LNCAP (cell line): ENCODE results near the gene RPS2.

Experiments used
- TF ChIP-seq, protein P1 (sequence below): fragments of 450-650 bp; IDR thresholded peaks from 2 replicates; pipeline ENCODE4 v1.5.1; 2017; ENCODE audit warnings: mild to moderate bottlenecking

RPS2 gene

DNA sequence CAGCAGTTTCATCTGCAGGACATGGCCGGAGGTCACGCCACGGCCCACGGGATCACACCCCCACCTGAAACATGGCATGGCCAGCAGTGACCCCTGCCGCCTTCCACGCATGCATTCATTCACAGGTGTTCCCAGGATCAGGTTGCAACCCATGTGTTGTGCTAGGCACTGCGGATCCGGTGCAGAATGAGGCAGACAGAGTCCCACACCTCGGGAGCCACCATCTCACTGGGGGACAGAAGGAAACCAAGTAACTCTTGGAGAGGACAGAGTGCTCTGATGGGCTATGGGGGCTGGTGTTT is 17.3 kb downstream of the RPS2 start:
- TF ChIP-seq, protein P1, sequence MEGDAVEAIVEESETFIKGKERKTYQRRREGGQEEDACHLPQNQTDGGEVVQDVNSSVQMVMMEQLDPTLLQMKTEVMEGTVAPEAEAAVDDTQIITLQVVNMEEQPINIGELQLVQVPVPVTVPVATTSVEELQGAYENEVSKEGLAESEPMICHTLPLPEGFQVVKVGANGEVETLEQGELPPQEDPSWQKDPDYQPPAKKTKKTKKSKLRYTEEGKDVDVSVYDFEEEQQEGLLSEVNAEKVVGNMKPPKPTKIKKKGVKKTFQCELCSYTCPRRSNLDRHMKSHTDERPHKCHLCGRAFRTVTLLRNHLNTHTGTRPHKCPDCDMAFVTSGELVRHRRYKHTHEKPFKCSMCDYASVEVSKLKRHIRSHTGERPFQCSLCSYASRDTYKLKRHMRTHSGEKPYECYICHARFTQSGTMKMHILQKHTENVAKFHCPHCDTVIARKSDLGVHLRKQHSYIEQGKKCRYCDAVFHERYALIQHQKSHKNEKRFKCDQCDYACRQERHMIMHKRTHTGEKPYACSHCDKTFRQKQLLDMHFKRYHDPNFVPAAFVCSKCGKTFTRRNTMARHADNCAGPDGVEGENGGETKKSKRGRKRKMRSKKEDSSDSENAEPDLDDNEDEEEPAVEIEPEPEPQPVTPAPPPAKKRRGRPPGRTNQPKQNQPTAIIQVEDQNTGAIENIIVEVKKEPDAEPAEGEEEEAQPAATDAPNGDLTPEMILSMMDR: no peak

DNA sequence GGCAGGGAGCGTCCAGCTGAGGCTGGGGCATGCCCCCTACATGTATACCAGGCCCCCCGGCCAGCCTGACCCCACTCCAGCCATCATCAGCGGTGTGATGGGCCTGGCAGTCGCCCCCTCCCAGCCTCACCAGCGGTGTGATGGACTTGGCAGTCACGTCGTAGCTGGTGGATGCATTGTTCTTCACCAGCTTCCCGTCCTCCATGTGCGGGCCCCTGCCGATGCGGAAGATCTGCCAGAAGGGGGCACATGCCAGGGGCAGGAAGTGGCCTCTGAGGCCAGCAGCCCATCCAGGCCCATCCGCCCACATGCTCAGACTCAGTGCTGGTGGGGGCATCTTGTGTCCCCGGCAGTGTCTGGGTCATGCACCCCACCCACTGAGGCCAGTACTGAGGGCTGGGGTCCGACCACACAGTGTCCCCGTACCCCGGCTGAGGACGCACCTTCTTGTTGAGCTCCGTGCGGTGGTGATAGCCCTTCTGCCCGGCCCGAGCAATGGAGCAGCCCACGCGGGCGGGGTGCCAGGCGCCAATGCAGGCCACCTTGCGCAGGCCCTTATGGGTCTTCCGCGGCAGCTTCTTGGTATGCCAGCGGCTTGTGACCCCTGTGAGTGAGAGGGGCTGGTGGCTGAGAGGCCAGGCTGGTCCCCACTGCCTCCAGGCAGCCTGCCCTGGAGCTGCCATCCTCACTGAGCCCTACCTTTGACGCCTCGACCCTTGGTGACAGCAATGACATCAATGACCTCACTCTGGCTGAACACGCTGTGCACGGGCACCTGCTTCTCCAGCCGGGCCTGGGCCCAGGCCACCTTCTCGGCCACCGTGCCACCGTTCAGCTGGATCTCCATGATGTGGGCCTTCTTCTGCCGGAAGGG is 17.9 kb downstream of the RPS2 start:
- TF ChIP-seq, protein P1: no peak

DNA sequence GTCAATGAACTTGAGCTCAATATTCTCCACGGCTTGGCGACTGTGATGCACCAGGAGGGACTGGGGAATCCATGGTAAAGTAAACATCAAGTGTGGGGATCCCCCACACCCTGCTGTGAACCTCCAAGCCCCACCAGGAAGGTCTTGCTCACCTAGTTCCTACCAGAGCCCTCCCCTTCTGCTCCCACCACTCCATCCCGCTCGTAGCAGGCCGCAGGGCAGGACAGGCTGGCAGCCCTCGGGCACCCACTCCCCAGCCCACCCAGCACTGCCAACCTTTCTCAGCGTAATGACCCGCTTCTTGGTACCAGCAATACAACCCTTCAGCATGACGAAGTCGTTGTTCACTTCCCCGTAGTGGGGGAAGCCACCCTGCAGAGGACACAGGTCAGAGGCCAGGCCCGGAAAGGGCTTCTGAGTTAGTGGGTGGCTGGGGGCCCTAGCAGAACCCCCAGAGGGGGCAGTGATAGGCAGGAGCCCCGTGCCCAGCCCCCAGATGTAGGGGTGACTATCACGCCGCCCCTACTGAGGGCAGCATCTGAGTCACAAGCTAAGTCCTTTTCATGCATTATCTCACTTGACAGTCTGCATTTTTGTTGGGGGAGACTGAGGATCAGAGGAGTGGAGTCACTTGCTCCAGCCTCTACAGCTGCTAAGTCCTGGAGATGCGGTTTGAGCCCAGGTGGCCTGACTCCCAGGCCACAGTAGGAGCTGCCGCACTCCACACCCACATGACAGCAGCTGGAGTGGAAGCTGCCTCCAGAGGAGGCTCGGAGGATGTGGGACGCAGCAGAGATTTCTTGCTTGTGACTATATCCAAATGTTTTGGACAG is 18.9 kb downstream of the RPS2 start:
- TF ChIP-seq, protein P1: no peak

DNA sequence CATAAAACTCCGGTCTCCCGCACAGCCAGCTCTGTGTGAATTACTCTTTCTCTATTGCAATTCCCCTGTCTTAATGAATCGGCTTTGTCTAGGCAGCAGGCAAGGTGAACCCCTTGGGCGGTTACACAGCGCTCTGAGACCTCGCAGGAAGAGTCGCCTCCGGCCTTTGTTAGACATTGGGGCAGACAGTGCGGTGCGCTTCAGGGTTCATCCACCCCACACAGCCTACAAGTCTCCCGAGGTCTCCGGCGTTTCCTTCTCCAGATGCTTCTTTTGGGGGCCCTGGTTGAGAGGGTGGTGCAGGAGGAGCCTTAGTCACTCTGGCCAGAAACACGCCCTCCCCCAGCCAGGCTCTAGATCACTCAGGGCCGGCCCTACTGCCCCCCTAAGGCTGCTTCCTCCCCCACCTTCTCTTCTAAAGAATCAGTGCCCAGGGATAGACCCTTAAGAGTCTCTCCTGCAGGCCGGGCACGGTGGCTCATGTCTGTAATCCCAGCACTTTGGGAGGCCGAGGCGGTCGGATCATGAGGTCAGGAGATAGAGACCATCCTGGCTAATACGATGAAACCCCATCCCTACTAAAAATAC is 19.9 kb downstream of the RPS2 start:
- TF ChIP-seq, protein P1: no peak

DNA sequence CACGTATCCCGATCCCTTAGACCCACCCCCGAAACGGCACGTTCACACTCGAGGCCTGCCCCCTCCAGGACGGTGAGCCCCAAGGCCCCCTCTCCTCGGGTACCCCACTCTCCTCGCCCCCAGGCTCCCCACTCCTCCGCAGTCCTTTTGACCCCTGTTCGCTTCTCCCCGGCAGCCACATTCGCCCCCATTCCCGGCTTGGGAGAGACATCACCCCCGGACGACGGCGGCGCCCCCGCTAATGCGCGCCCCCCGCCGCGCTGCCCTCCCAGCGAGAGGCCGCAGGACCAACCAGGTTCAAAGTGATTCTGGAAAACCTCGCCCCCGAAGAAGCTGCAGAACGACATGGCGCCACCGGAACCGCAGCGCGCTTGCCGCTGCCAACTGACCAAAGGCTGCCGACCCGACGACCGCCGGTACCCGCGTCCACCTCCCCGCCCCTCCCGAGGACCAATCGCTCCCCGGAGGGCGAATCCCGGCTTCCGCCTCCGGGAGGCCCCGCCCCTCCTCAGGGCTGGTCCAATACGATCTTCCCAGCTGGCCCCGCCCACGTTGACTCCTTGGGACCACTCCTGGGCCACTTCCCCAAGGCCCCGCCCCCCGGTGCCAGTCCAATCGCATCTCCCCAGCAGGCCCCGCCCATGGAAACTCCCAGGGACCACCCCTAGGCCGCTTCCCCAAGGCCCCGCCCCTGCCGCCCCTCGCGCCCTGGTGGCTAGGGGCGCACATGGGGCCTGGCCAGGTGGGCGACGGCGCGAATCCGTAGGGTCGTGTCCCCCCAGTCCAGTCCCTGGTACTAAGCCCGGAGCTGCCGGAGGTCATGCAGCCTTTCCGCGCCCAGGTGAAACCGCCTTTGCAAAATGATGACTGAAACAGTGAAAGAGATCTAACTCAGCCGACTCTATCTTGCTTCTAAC is 21.6 kb downstream of the RPS2 start, which contains the start of gene MSRB1:
TSS of gene MSRB1 (minus strand) at position 390 of the 917 bp plus-strand sequence. CDS start at position 347, 43 bp downstream.
- TF ChIP-seq, protein P1: no peak

DNA sequence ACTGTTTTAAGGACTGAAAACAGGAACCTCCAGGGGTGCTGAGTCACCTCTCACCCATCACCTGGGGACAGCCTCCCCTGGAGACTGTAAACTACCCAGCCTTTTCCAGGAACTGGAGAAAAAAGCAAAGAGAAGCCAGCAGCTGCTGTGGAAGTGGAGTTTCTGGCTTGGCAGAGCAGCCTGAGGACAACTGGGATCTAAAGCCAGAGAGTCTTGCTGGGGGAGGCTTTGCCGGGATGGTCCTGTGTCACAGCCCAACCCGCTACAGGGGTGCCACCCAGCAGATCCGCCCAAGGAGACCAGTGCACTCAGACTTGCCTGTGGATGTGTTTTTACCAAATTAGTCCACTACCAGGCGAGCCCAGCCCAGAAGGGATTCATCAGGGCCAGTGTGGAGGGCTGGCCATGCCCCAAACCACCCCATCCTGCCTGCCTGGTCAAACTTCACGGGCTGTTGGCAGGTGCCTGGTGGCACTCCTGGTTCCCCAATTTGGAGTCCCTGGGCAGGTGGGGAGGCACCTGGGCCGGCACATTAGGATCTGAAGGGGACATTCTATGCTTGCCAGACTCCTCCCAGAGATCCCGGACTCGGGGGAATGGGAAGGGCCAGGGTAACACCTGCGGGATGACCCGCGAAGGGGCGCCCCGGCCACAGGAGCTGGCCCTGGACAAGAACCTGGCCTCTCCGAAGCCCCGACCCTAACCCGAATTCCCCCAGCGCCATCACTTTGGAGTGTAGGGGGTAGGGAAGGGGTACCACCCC is 22.4 kb downstream of the RPS2 start:
- TF ChIP-seq, protein P1: no peak
